K562 (cell line): Measurements from ENCODE around the gene GEMIN4. TPM values are rescaled to one million over a fixed set of nuclear protein-coding genes. Genes with fewer than 3 reads are reported as not detected.

Experiments
- ASH1L ChIP-seq: fragments of 450-650 bp; IDR thresholded peaks from 2 replicates; pipeline ENCODE4 v1.6.1; 2018; ENCODE audit warnings: borderline replicate concordance, mild to moderate bottlenecking, low read depth; ENCODE audit not compliant: partially characterized antibody
- ATF7 ChIP-seq: fragments of 450-650 bp; IDR thresholded peaks from 2 replicates; pipeline ENCODE4 v1.7.1; 2014; ENCODE audit warnings: mild to moderate bottlenecking, moderate library complexity
- BHLHE40 ChIP-seq: IDR thresholded peaks from 2 replicates; pipeline ENCODE4 v1.6.1; 2011; ENCODE audit warnings: low read length, improper control_type of control experiment
- CAMTA2 ChIP-seq: fragments of 250-450 bp; sonication (Bioruptor Pico); conservative IDR thresholded peaks from 2 replicates; pipeline ENCODE4 v1.5.1; 2022
- CGGBP1 ChIP-seq: fragments of 250-450 bp; sonication (Bioruptor Pico); IDR thresholded peaks from 2 replicates; pipeline ENCODE4 v1.9.0; 2021; ENCODE audit warnings: mild to moderate bottlenecking
- CREB3 ChIP-seq: fragments of 450-650 bp; conservative IDR thresholded peaks from 2 replicates; pipeline ENCODE4 v1.6.1; 2016; ENCODE audit warnings: missing genetic modification characterization, low read depth, mild to moderate bottlenecking, missing compliant biosample characterization, moderate library complexity
- KDM2B ChIP-seq: fragments of 250-450 bp; sonication (Bioruptor Pico); IDR thresholded peaks from 2 replicates; pipeline ENCODE4 v1.8.0; 2021; ENCODE audit warnings: mild to moderate bottlenecking, moderate library complexity
- MAFK ChIP-seq: IDR thresholded peaks from 2 replicates; pipeline ENCODE4 v1.6.1; 2011; ENCODE audit warnings: low read length, improper control_type of control experiment
- MNT ChIP-seq, 2 experiments: fragments of 450-650 bp; conservative IDR thresholded peaks; 2 replicates each; pipeline ENCODE4 v1.6.1; 2017; ENCODE audit warnings: mild to moderate bottlenecking in 2 of 2, moderate library complexity in 2 of 2
- RAD21 ChIP-seq, 2 experiments: fragments of 250-450 bp in 1 of 2; fragments of 450-650 bp in 1 of 2; sonication (Bioruptor Pico) in 1 of 2; formaldehyde crosslinking in 1 of 2; IDR thresholded peaks in 1 of 2; conservative IDR thresholded peaks in 1 of 2; 2 replicates each; pipeline versions ENCODE4 v1.4.0 to v1.8.0; 2020 to 2022; ENCODE audit warnings: mild to moderate bottlenecking in 2 of 2, moderate library complexity in 1 of 2
- SMARCC2 ChIP-seq: fragments of 450-650 bp; IDR thresholded peaks from 2 replicates; pipeline ENCODE4 v1.6.1; 2017; ENCODE audit warnings: antibody characterized with exemption, moderate library complexity, mild to moderate bottlenecking, low read depth
- SOX6 ChIP-seq: fragments of 450-650 bp; IDR thresholded peaks from 2 replicates; pipeline ENCODE4 v1.6.1; 2014; ENCODE audit warnings: mild to moderate bottlenecking
- TAF15 ChIP-seq: fragments of 200-400 bp; formaldehyde crosslinking; IDR thresholded peaks from 2 replicates; pipeline ENCODE4 v1.6.1; 2017; ENCODE audit warnings: mild to moderate bottlenecking, low read depth, low read length, moderate library complexity
- TARDBP ChIP-seq: fragments of 450-650 bp; IDR thresholded peaks from 2 replicates; pipeline ENCODE4 v1.6.1; 2016
- ZBTB26 ChIP-seq: fragments of 450-650 bp; formaldehyde crosslinking; IDR thresholded peaks from 2 replicates; pipeline ENCODE4 v1.4.0; 2022; ENCODE audit warnings: missing genetic modification characterization
- ZBTB33 ChIP-seq: sonication (generic); formaldehyde crosslinking; IDR thresholded peaks from 2 replicates; pipeline ENCODE4 v1.8.1; 2023; ENCODE audit warnings: mild to moderate bottlenecking, missing genetic modification reagents
- ZNF140 ChIP-seq: fragments of 250-450 bp; sonication (Bioruptor Pico); IDR thresholded peaks from 2 replicates; pipeline ENCODE4 v1.8.0; 2021; ENCODE audit warnings: moderate library complexity, mild to moderate bottlenecking, inconsistent platforms
- ZNF3 ChIP-seq: fragments of 250-450 bp; sonication (Bioruptor Pico); IDR thresholded peaks from 2 replicates; pipeline ENCODE4 v1.5.0; 2021; ENCODE audit warnings: mild to moderate bottlenecking, moderate library complexity
- ZNF354B ChIP-seq: fragments of 250-450 bp; sonication (Bioruptor Pico); IDR thresholded peaks from 2 replicates; pipeline ENCODE4 v1.4.0; 2020
- ZNF512 ChIP-seq: IDR thresholded peaks from 2 replicates; pipeline ENCODE4 v1.6.1; 2016; ENCODE audit warnings: missing genetic modification characterization, missing compliant biosample characterization
- polyA plus RNA-seq, 8 experiments: library from polyadenylated mRNA; depleted of rRNA in 4 of 8; stranded (reverse) in 5 of 8; unstranded in 3 of 8; fragments of >200 nt; fragmentation: Nextera tagmentation in 2 of 8; fragmentation: Illumina TruSeq in 1 of 8; extraction: Ambion mirVana in 2 of 8; extraction: Trizol in 1 of 8; gene quantifications; 2 replicates each; pipeline versions ENCODE4 v1.2.1 to v1.2.3, GENCODE V29; 2011 to 2014; ENCODE audit warnings: inconsistent platforms in 1 of 8, missing spikeins in 1 of 8
- total RNA-seq, 7 experiments: library from RNA; depleted of rRNA in 6 of 7; stranded (reverse); fragments of >200 nt in 6 of 7; fragmentation: Illumina TruSeq in 2 of 7; extraction: Trizol in 2 of 7; gene quantifications; 2 replicates each; pipeline versions ENCODE4 v1.2.1 to v1.2.3, GENCODE V29; 2011 to 2021; ENCODE audit warnings: low replicate concordance in 1 of 7

GEMIN4 gene
- total and polyA plus RNA-seq, 9 of the 15 experiments (the other 6 are each of a cell fraction or from before 2014, with no cell fraction given): 1.8 to 42.5 (median 10.8) TPM

- TF ChIP-seq ZNF512 (tag) (no peak), ZNF354B (CRISPR knock-in tag) (no peak), KDM2B (CRISPR knock-in tag) (no peak), BHLHE40 (peak; percentile 87), TARDBP (no peak), CGGBP1 (no peak), ASH1L (no peak), SOX6 (no peak), RAD21 (CRISPR knock-in tag; conservative IDR thresholded peaks at IDR 0.05 in 1 of 2, IDR thresholded peaks at IDR 0.05 in 1 of 2) (no peak), TAF15 (no peak), MNT (conservative IDR thresholded peaks at IDR 0.05) (peak; percentile 94 to 98), CAMTA2 (CRISPR knock-in tag) (no peak), ZNF140 (CRISPR knock-in tag) (no peak), SMARCC2 (no peak), ATF7 (peak; percentile 92), CREB3 (tag) (no peak), ZNF3 (CRISPR knock-in tag) (no peak), MAFK (no peak), ZBTB26 (CRISPR knock-in tag) (no peak), ZBTB33 (0 out of 2 replicates have a peak, but pooled peaks have one; percentile 38)
Measured at GRCh38 chr17:781805-782731, 30.0 kb upstream of the GEMIN4 start, which contains the start of the genes GLOD4 and MRM3 (continued).
